GM13976 (cell line): ENCODE measurements around the gene TBX2.

Source experiments
- DNase-seq: peaks from one replicate; pipeline ENCODE4 v3.0.0; 2012; ENCODE audit warnings: low spot score
- in situ Hi-C: fragments of 300-500 bp; cut with MboI; formaldehyde crosslinking; loops from one replicate; pipeline ENCODE4 v1.12.0; 2022; ENCODE audit warnings: low sequenced_read_pairs, mixed read lengths, inconsistent platforms; ENCODE audit not compliant: unreplicated experiment
- TF ChIP-seq, protein P1 (sequence below): IDR thresholded peaks from 2 replicates; pipeline ENCODE4 v1.5.1; 2012; ENCODE audit warnings: borderline replicate concordance, mild to moderate bottlenecking; ENCODE audit not compliant: insufficient read depth; ENCODE audit errors: extremely low read depth, missing control alignments, control extremely low read depth

The TBX2 gene

DNA sequence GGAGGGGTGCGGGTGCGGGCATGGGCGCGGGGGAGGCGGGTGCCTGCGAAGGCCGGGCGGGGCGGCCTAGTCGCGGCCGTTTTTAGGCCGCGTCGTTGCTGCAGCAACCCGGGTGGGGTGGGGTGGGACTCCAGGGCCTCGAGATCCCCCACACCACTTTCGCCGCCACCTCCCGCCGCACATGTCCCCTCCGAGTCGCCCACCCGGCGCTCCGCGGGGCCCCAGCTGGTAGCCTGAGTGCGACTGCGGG is 11.3 kb downstream of the TBX2 start:
- DNase-seq, result no peak
- in situ Hi-C loops, result loop anchor here (25.0 kb wide), 1 partner anchor 426 kb away; no protein-coding TSS in a partner anchor
- TF ChIP-seq, protein P1, sequence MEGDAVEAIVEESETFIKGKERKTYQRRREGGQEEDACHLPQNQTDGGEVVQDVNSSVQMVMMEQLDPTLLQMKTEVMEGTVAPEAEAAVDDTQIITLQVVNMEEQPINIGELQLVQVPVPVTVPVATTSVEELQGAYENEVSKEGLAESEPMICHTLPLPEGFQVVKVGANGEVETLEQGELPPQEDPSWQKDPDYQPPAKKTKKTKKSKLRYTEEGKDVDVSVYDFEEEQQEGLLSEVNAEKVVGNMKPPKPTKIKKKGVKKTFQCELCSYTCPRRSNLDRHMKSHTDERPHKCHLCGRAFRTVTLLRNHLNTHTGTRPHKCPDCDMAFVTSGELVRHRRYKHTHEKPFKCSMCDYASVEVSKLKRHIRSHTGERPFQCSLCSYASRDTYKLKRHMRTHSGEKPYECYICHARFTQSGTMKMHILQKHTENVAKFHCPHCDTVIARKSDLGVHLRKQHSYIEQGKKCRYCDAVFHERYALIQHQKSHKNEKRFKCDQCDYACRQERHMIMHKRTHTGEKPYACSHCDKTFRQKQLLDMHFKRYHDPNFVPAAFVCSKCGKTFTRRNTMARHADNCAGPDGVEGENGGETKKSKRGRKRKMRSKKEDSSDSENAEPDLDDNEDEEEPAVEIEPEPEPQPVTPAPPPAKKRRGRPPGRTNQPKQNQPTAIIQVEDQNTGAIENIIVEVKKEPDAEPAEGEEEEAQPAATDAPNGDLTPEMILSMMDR, result no peak

DNA sequence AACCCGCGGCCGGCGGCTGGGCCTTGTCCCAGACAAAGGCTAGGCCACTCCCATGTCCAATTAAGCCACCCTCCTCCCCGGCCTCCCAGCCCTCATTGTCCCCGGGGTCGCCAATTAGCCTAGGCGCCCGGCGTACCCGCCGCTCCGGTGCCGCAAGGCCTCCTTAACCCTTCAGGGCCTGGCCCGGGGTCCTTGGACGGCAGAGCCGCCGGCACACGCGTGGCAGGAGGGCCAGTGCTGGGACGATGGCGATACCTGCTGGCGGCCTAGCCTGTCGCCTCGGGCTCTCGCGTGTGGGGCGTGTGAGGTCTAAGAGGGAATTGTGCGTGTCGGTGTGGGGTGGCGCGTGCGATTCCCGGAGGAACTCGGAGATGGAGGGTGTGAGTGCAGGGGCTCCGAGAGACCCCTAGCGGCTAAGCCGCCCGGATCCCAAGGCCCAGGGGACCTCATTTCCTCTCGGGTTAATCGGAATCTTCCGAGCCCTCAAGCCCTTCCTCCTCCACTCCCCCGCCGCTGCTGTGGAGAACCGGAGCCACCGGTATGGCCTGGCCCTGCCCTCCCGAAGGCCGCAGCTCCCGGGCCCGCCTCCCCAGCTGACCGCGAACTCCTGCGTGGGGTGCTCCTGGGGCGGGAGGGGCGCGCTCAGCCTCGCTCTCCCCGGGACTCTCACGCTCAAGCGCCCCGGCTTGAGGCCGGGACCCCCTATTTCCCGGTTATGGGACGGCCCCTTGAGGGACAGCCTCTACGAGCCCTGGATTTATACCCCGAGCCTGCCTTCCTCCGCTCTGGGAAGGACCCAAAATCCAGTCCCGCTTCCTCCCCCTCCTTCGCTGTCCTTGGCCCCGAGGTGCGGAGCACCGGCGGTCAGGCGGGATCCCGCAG is 11.9 kb downstream of the TBX2 start:
- peak; percentile 64 for DNase-seq
- TF ChIP-seq, protein P1, result no peak
- in situ Hi-C loops, result loop anchor here (25.0 kb wide), 1 partner anchor 426 kb away; no protein-coding TSS in a partner anchor

GRCh38 chr17:61412143-61412859 is 12.7 kb downstream of the TBX2 start:
- in situ Hi-C loops, result loop anchor here (25.0 kb wide), 1 partner anchor 425 kb away; no protein-coding TSS in a partner anchor
- peak; percentile 95 for DNase-seq
- TF ChIP-seq, protein P1, result peak; percentile 96

DNA sequence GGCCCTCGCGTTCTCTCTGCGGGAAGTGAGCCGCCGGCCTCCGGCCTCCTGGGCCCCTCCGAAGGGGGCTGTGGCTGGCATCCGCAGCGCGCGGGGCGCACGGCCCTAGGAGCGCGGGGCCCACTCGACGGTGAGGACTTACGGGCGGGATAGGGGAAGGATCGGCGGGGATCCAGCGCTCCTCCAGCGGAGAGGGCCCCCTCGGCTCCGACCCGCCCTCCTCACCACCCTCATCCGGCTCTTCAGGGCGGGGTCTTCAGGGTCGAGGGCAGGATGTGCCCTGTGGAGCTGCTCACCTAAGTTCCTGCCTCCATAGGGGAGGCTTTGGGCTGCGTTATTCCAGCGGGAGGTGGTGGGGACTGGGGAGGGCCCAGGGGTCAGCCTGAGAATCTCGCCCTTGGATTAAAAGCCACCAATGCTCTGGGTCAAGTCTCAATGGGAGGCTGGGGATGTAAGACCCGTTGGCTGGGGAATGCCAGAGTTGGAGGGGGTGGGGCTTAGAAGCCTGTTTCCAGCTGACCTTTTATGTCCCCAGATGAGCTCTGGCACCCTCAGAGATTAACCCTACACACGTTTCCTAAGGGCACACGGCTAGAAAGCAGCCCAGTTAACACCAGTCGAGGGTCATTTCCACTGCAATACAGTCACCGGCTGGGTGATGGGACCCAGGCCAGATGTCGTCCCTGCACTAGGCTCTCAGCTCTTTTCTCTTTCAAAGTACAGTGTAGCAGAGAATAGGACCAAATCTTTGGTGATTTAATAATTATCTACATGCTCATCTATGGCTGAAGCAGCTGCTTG is 13.4 kb downstream of the TBX2 start:
- in situ Hi-C loops, result loop anchor here (25.0 kb wide), 1 partner anchor 424 kb away; no protein-coding TSS in a partner anchor
- DNase-seq, result peak; percentile 23
- TF ChIP-seq, protein P1, result no peak

DNA sequence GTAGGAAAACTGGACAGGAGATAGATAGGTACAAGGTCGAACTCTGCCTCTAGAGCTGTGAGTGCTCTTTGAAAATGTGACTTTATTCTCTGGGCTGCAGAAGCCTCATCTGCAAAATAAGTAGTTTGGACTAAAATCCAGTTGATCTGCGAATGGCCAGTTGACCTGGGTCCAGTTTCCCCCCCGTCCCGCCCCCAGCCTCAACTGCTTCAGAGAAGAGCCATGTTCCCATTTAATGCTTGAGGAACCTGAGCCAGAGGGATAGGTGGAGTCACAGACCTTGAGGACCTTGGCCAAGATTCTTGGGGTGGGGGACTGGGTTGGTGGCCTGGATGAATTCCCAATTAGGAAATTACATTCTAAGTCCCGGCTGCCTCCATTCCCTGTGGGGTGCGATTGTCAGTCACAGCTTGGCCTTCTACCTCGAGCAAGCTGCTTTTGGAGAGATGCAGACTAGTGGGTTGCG is 14.1 kb downstream of the TBX2 start:
- TF ChIP-seq, protein P1, result no peak
- DNase-seq, result no peak
- in situ Hi-C loops, result loop anchor here (25.0 kb wide), 1 partner anchor 424 kb away; no protein-coding TSS in a partner anchor

DNA sequence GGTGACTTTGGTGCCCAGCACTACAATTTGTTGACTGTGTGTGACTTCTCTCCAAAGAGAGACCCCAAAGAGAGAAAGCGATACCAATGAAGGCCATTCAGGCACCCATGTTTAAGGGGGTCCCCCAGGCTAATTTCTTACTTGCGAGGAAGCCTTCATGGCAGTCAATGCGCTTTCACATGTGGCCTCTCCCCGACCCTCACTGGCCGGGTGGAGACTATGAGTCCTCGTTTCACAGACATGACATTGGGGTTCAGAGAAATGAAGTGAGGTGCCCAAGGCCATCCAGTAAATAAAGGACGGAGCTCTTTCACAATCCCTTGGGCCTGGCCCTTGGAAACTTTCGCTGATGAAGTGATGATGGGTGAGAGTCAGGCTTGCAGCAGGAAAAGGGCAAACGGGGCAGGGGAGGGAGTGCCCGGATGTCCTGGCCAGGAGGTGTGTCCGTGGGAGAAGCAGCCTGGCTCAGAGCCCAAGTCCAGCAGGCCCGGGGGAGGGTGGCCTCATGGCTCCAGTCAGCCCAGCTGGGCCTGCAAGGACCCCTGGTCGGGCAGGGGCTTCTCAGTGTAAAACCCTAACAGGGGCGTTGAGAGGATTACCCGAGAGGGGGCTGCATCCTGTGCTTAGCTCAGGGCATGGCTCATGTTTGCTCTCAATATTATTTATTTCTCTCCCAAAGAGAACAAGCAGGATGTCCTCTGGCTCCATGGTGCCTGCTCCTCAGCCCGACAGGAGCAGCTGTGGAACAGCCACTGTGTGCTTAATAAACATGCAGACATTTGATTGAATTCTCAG is 14.7 kb downstream of the TBX2 start:
- in situ Hi-C loops, result loop anchor here (25.0 kb wide), 1 partner anchor 423 kb away; no protein-coding TSS in a partner anchor
- TF ChIP-seq, protein P1, result no peak
- peak; percentile 19 for DNase-seq
